ENCODE measurements around the gene GEN1.

The GEN1 gene

GRCh38 chr2:17753803-17754663 is at the start of gene GEN1, which contains the start of gene SMC6:
Gene GEN1, plus strand, starts transcription at chr2:17754138. Its CDS starts 5,806 bp downstream, at chr2:17759944.
Gene SMC6, minus strand, starts transcription at chr2:17753810. Its CDS starts 7,864 bp downstream, at chr2:17745946.
- H3K4me3 ChIP-seq (ENCODE audit: low read length), result peak within 1 kb of the TSS; percentile 90
- TF ChIP-seq CTCF (IDR thresholded peaks at IDR 0.05; ENCODE audit: insufficient read depth, low read depth, low read length, missing control alignments), result no peak
- peak; percentile 88 for DNase-seq (ENCODE audit: low read depth)

- DNase-seq (ENCODE audit: low read depth), result no peak
- no peak overlapping the region for H3K4me3 ChIP-seq (ENCODE audit: low read length)
- no peak for TF ChIP-seq CTCF (IDR thresholded peaks at IDR 0.05; ENCODE audit: insufficient read depth, low read depth, low read length, missing control alignments)
Measured at GRCh38 chr2:17706845-17707244, 47.1 kb upstream of the GEN1 start.

GRCh38 chr2:17708501-17708900 is 45.4 kb upstream of the GEN1 start:
- DNase-seq (ENCODE audit: low read depth), result no peak
- no peak for TF ChIP-seq CTCF (IDR thresholded peaks at IDR 0.05; ENCODE audit: insufficient read depth, low read depth, low read length, missing control alignments)
- H3K4me3 ChIP-seq (ENCODE audit: low read length), result no peak overlapping the region

GRCh38 chr2:17709897-17710296 is 44.0 kb upstream of the GEN1 start:
- TF ChIP-seq CTCF (IDR thresholded peaks at IDR 0.05; ENCODE audit: insufficient read depth, low read depth, low read length, missing control alignments), result no peak
- no peak for DNase-seq (ENCODE audit: low read depth)
- H3K4me3 ChIP-seq (ENCODE audit: low read length), result no peak overlapping the region

GRCh38 chr2:17710547-17711248 is 43.2 kb upstream of the GEN1 start:
- DNase-seq (ENCODE audit: low read depth), result no peak
- H3K4me3 ChIP-seq (ENCODE audit: low read length), result no peak overlapping the region
- TF ChIP-seq CTCF (IDR thresholded peaks at IDR 0.05; ENCODE audit: insufficient read depth, low read depth, low read length, missing control alignments), result no peak

- no peak for DNase-seq (ENCODE audit: low read depth)
- TF ChIP-seq CTCF (IDR thresholded peaks at IDR 0.05; ENCODE audit: insufficient read depth, low read depth, low read length, missing control alignments), result no peak
- no peak overlapping the region for H3K4me3 ChIP-seq (ENCODE audit: low read length)
Measured at GRCh38 chr2:17713291-17713690, 40.6 kb upstream of the GEN1 start.

All from epithelial cell of esophagus (primary cell).